Right renal cortex interstitium (tissue), 3 donors: ENCODE measurements around the gene CNST. TPM values are rescaled to one million over a fixed set of nuclear protein-coding genes. Genes with fewer than 3 reads are reported as not detected.
"Not testable (repeated sequence)": the region's sequence is repeated elsewhere in the genome, so short reads cannot be mapped to it uniquely, and the experiment has no call there.

Experiments
- DNase-seq, 3 donors: peaks; one replicate each; pipeline ENCODE4 v3.0.0-alpha.2; 2013; ENCODE audit warnings: low read depth in 3 of 3, low spot score in 2 of 3
- polyA plus RNA-seq, 3 donors: library from polyadenylated mRNA; unstranded; fragments of 120-200 nt; gene quantifications; one replicate each; pipeline ENCODE4 v1.2.1, GENCODE V29; 2013; ENCODE audit not compliant: insufficient read length in 3 of 3

CNST gene
- polyA plus RNA-seq, 3 donors, result 22.0 to 24.7 (median 22.1) TPM

- no peak for DNase-seq
These were observed 8.2 kb upstream of the CNST start for GRCh38 chr1:246558041-246558440.

GRCh38 chr1:246559310-246559709 lies 6.9 kb upstream of the CNST start:
- DNase-seq, result no peak

GRCh38 chr1:246560833-246561232 lies 5.4 kb upstream of the CNST start:
- DNase-seq, result not testable (repeated sequence)

GRCh38 chr1:246564839-246565750 lies 1.2 kb upstream of the CNST start:
- no peak for DNase-seq

- no peak for DNase-seq
These were observed 517 bp upstream of the CNST start for GRCh38 chr1:246565751-246566127.

GRCh38 chr1:246566813-246567645 lies 773 bp downstream of the CNST start:
- no peak for DNase-seq

- DNase-seq, result no peak
These were observed 1.5 kb downstream of the CNST start for GRCh38 chr1:246567646-246568235.

- no peak for DNase-seq
These were observed 3.3 kb downstream of the CNST start for GRCh38 chr1:246569248-246570238.

GRCh38 chr1:246571309-246571708 lies 5.1 kb downstream of the CNST start:
- DNase-seq, result not testable (repeated sequence)

GRCh38 chr1:246571953-246572352 lies 5.7 kb downstream of the CNST start:
- DNase-seq, result no peak

- DNase-seq, result no peak
These were observed 6.5 kb downstream of the CNST start for GRCh38 chr1:246572785-246573184.

- no peak for DNase-seq
These were observed 7.2 kb downstream of the CNST start for GRCh38 chr1:246573491-246573890.

GRCh38 chr1:246576709-246577032 lies 10.4 kb downstream of the CNST start:
- DNase-seq, result no peak

GRCh38 chr1:246577082-246577719 lies 10.9 kb downstream of the CNST start:
- DNase-seq, result no peak

- no peak for DNase-seq
These were observed 11.5 kb downstream of the CNST start for GRCh38 chr1:246577720-246578106.

- DNase-seq, result no peak
These were observed 13.6 kb downstream of the CNST start for GRCh38 chr1:246579818-246580217.

- no peak for DNase-seq
These were observed 14.5 kb downstream of the CNST start for GRCh38 chr1:246580497-246581370.

- no peak for DNase-seq
These were observed 16.2 kb downstream of the CNST start for GRCh38 chr1:246582301-246583055.
